HepG2 (cell line): ENCODE data around the gene BIRC5. TPM values are rescaled to one million over a fixed set of nuclear protein-coding genes. Genes with fewer than 3 reads are reported as not detected.

Source experiments
- CHD2 ChIP-seq: IDR thresholded peaks from 2 replicates; pipeline ENCODE4 v1.6.1; 2011; ENCODE audit warnings: low read depth, low read length, improper control_type of control experiment
- IRF1 ChIP-seq: sonication (generic); formaldehyde crosslinking; IDR thresholded peaks from 2 replicates; pipeline ENCODE4 v1.4.0; 2020; ENCODE audit warnings: low read depth, mild to moderate bottlenecking, missing genetic modification reagents
- ISX ChIP-seq: sonication (generic); formaldehyde crosslinking; conservative IDR thresholded peaks from 2 replicates; pipeline ENCODE4 v1.5.0; 2020; ENCODE audit warnings: missing genetic modification reagents
- KDM1A ChIP-seq: IDR thresholded peaks from 2 replicates; pipeline ENCODE4 v1.6.1; 2016; ENCODE audit warnings: missing compliant biosample characterization
- KLF15 ChIP-seq: sonication (generic); formaldehyde crosslinking; IDR thresholded peaks from 2 replicates; pipeline ENCODE4 v1.8.1; 2023; ENCODE audit warnings: borderline replicate concordance, mild to moderate bottlenecking, inconsistent platforms, missing genetic modification reagents, mixed read lengths
- MBNL3 ChIP-seq: fragments of 250-450 bp; sonication (Bioruptor Pico); conservative IDR thresholded peaks from 2 replicates; pipeline ENCODE4 v1.8.0; 2022; ENCODE audit warnings: mild to moderate bottlenecking, inconsistent platforms
- MTA3 ChIP-seq: sonication (generic); formaldehyde crosslinking; IDR thresholded peaks from 2 replicates; pipeline ENCODE4 v1.4.0; 2020; ENCODE audit warnings: missing genetic modification reagents
- NFE2 ChIP-seq: sonication (generic); formaldehyde crosslinking; IDR thresholded peaks from 2 replicates; pipeline ENCODE4 v1.4.0; 2020; ENCODE audit warnings: missing genetic modification reagents
- NR2F2 ChIP-seq: IDR thresholded peaks from 2 replicates; pipeline ENCODE4 v1.6.1; 2012; ENCODE audit warnings: low read depth, inconsistent platforms, borderline replicate concordance
- PHF8 ChIP-seq: sonication (generic); formaldehyde crosslinking; IDR thresholded peaks from 2 replicates; pipeline ENCODE4 v1.5.0; 2020; ENCODE audit warnings: missing genetic modification reagents
- RARG ChIP-seq: sonication (generic); formaldehyde crosslinking; IDR thresholded peaks from 2 replicates; pipeline ENCODE4 v1.4.0; 2020; ENCODE audit warnings: low read depth, mild to moderate bottlenecking, missing genetic modification reagents
- REL ChIP-seq: sonication (generic); formaldehyde crosslinking; conservative IDR thresholded peaks from 2 replicates; pipeline ENCODE4 v1.8.0; 2022; ENCODE audit warnings: mild to moderate bottlenecking, missing genetic modification reagents, moderate library complexity
- SALL1 ChIP-seq: sonication (generic); formaldehyde crosslinking; IDR thresholded peaks from 2 replicates; pipeline ENCODE4 v1.8.0; 2022; ENCODE audit warnings: mild to moderate bottlenecking, missing genetic modification reagents
- SNAPC2 ChIP-seq: sonication (generic); formaldehyde crosslinking; IDR thresholded peaks from 2 replicates; pipeline ENCODE4 v1.8.1; 2022; ENCODE audit warnings: mild to moderate bottlenecking, missing genetic modification reagents
- SYNCRIP ChIP-seq: fragments of 200-400 bp; formaldehyde crosslinking; IDR thresholded peaks from 2 replicates; pipeline ENCODE4 v1.6.1; 2018; ENCODE audit warnings: mild to moderate bottlenecking, low read depth, low read length; ENCODE audit not compliant: insufficient read depth
- TRIM24 ChIP-seq: sonication (generic); formaldehyde crosslinking; IDR thresholded peaks from 2 replicates; pipeline ENCODE4 v1.8.0; 2022; ENCODE audit warnings: mild to moderate bottlenecking, missing genetic modification reagents
- ZFP36 ChIP-seq: fragments of 150-350 bp; IDR thresholded peaks from 2 replicates; pipeline ENCODE4 v1.6.1; 2018; ENCODE audit warnings: borderline replicate concordance, low read length, low read depth; ENCODE audit not compliant: partially characterized antibody
- ZFYVE20 ChIP-seq: sonication (generic); formaldehyde crosslinking; IDR thresholded peaks from 2 replicates; pipeline ENCODE4 v1.8.0; 2023; ENCODE audit warnings: low read depth, mild to moderate bottlenecking, moderate library complexity, missing genetic modification reagents, borderline replicate concordance
- ZNF224 ChIP-seq: sonication (generic); formaldehyde crosslinking; IDR thresholded peaks from 2 replicates; pipeline ENCODE4 v1.5.0; 2020; ENCODE audit warnings: mild to moderate bottlenecking, missing genetic modification reagents
- ZNF235 ChIP-seq: sonication (generic); formaldehyde crosslinking; IDR thresholded peaks from 2 replicates; pipeline ENCODE4 v1.8.1; 2023; ENCODE audit warnings: mild to moderate bottlenecking, missing genetic modification reagents, borderline replicate concordance
- ZNF382 ChIP-seq: sonication (generic); formaldehyde crosslinking; IDR thresholded peaks from 2 replicates; pipeline ENCODE4 v1.5.0; 2020; ENCODE audit warnings: missing genetic modification reagents, mild to moderate bottlenecking, borderline replicate concordance
- ZNF431 ChIP-seq: sonication (generic); formaldehyde crosslinking; IDR thresholded peaks from 2 replicates; pipeline ENCODE4 v1.9.0; 2022; ENCODE audit warnings: missing genetic modification reagents, low read depth, mild to moderate bottlenecking, borderline replicate concordance
- ZNF503 ChIP-seq: sonication (generic); formaldehyde crosslinking; IDR thresholded peaks from 2 replicates; pipeline ENCODE4 v1.4.0; 2020; ENCODE audit warnings: missing genetic modification reagents
- ZNF558 ChIP-seq: sonication (generic); formaldehyde crosslinking; IDR thresholded peaks from 2 replicates; pipeline ENCODE4 v1.9.0; 2022; ENCODE audit warnings: mild to moderate bottlenecking, missing genetic modification reagents, borderline replicate concordance
- ZNF563 ChIP-seq: sonication (generic); formaldehyde crosslinking; IDR thresholded peaks from 2 replicates; pipeline ENCODE4 v1.8.0; 2022; ENCODE audit warnings: mild to moderate bottlenecking, moderate library complexity, missing genetic modification reagents
- ZNF607 ChIP-seq: sonication (generic); formaldehyde crosslinking; IDR thresholded peaks from 2 replicates; pipeline ENCODE4 v1.5.1; 2020; ENCODE audit warnings: missing genetic modification reagents, mild to moderate bottlenecking, borderline replicate concordance
- ZSCAN12 ChIP-seq: sonication (generic); formaldehyde crosslinking; IDR thresholded peaks from 2 replicates; pipeline ENCODE4 v1.9.0; 2021; ENCODE audit warnings: mild to moderate bottlenecking, missing genetic modification reagents
- polyA plus RNA-seq, 8 experiments: library from polyadenylated mRNA; depleted of rRNA in 3 of 8; stranded (reverse) in 7 of 8; unstranded in 1 of 8; fragments of >200 nt; fragmentation: Illumina TruSeq in 4 of 8; extraction: Trizol in 4 of 8; gene quantifications; 2 replicates each; pipeline versions ENCODE4 v1.2.1 to v1.2.3, GENCODE V29; 2011 to 2016; ENCODE audit warnings: low read depth in 4 of 8, missing spikeins in 1 of 8, mixed read lengths in 1 of 8; ENCODE audit not compliant: insufficient read depth in 1 of 8
- total RNA-seq, 5 experiments: library from RNA; depleted of rRNA; stranded (reverse); fragments of >200 nt; fragmentation: Illumina TruSeq; extraction: Trizol; gene quantifications; 2 replicates each; pipeline ENCODE4 v1.2.3, GENCODE V29; 2016; ENCODE audit warnings: low read depth in 1 of 5
- TF ChIP-seq, protein P1 (sequence below): sonication (generic); formaldehyde crosslinking; IDR thresholded peaks from 2 replicates; pipeline ENCODE4 v1.9.0; 2021; ENCODE audit warnings: missing genetic modification reagents, mild to moderate bottlenecking, borderline replicate concordance

Gene BIRC5
- total and polyA plus RNA-seq, 2 of the 13 experiments (the other 11 are each of a cell fraction or from before 2014, with no cell fraction given), result 30.3 to 135 TPM

DNA sequence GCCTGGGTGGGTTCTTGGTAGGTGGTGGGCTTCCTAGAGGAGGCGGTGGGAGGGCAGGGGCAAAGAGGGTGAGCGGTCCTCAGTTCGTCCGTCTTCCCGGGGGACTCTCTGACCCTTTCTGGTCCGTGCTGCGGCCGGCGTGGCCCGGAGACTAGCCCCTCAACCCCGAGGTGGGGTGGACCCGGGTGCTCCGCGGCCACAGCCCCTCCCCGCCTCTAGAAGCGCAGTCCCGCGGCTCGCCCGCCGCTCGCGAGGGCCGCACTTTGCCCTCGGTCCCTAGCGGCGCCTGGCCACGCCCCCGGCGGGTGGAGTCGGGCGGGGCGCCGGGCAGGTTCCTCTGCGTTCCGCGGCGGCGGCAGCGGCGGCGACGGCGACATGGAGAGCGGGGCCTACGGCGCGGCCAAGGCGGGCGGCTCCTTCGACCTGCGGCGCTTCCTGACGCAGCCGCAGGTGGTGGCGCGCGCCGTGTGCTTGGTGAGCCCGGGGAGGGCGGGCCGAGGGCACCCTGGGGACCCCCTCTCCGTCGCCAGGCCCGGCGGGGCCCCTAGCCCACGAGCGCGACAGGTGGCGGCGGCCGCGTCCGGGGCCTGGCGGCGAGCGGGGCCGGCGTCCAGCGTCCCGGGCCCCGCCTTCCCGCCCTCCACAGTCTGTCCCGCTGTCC is 45.7 kb upstream of the BIRC5 start, which contains the start of gene SYNGR2 (continued):
- TF ChIP-seq ZNF607 (CRISPR knock-in tag) (peak; percentile 64), NFE2 (CRISPR knock-in tag) (no peak), ZNF235 (peak; percentile 54), RARG (CRISPR knock-in tag) (no peak), KDM1A (CRISPR knock-in tag) (no peak), ZFP36 (no peak), SALL1 (CRISPR knock-in tag) (peak; percentile 83), IRF1 (CRISPR knock-in tag) (no peak), SNAPC2 (CRISPR knock-in tag) (no peak), ZNF503 (peak; percentile 70), REL (CRISPR knock-in tag) (no peak), NR2F2 (no peak; the same call in 1 of the 2 replicates), MTA3 (CRISPR knock-in tag) (no peak), TRIM24 (no peak), ZNF563 (CRISPR knock-in tag) (peak; percentile 86; the same call in 1 of the 2 replicates), CHD2 (peak; percentile 93), ZSCAN12 (CRISPR knock-in tag) (no peak; the same call in 1 of the 2 replicates), SYNCRIP (no peak), ZNF382 (no peak), MBNL3 (no peak), ZNF558 (peak; percentile 89; the same call in 1 of the 2 replicates), ZNF431 (peak; percentile 78), KLF15 (CRISPR knock-in tag) (peak; percentile 62; the same call in 1 of the 2 replicates), ISX (CRISPR knock-in tag) (peak; percentile 63; the same call in 1 of the 2 replicates), ZFYVE20 (CRISPR knock-in tag) (0 out of 2 replicates have a peak, but pooled peaks have one; percentile 67), PHF8 (CRISPR knock-in tag) (peak; percentile 78), ZNF224 (CRISPR knock-in tag) (0 out of 2 replicates have a peak, but pooled peaks have one; percentile 58)
- TF ChIP-seq, protein P1, sequence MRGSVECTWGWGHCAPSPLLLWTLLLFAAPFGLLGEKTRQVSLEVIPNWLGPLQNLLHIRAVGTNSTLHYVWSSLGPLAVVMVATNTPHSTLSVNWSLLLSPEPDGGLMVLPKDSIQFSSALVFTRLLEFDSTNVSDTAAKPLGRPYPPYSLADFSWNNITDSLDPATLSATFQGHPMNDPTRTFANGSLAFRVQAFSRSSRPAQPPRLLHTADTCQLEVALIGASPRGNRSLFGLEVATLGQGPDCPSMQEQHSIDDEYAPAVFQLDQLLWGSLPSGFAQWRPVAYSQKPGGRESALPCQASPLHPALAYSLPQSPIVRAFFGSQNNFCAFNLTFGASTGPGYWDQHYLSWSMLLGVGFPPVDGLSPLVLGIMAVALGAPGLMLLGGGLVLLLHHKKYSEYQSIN (CRISPR knock-in tag), result no peak
